ENCODE measurements around the gene DTWD2.

DNA sequence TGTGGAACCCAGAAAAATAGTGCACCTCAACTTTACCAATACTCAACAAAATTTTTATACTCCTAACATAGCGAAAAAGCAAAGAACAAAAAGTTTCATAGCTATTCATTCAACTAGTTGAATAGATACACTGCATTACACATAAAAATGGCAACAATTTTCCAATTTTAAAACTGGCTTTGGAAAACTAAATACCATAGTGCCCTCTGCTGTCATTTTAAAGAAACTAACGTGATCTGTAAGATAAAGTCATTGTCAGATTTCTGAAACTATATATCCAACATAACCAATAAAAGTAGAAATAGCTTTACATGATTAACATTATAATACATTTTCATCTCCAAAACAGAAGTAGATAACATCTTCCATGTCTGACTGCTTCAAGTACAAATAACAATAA lies 31.6 kb downstream of the DTWD2 start:
- TF ChIP-seq, protein P1, sequence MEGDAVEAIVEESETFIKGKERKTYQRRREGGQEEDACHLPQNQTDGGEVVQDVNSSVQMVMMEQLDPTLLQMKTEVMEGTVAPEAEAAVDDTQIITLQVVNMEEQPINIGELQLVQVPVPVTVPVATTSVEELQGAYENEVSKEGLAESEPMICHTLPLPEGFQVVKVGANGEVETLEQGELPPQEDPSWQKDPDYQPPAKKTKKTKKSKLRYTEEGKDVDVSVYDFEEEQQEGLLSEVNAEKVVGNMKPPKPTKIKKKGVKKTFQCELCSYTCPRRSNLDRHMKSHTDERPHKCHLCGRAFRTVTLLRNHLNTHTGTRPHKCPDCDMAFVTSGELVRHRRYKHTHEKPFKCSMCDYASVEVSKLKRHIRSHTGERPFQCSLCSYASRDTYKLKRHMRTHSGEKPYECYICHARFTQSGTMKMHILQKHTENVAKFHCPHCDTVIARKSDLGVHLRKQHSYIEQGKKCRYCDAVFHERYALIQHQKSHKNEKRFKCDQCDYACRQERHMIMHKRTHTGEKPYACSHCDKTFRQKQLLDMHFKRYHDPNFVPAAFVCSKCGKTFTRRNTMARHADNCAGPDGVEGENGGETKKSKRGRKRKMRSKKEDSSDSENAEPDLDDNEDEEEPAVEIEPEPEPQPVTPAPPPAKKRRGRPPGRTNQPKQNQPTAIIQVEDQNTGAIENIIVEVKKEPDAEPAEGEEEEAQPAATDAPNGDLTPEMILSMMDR (IDR thresholded peaks at IDR 0.05): no peak
- TF ChIP-seq POLR2A (IDR thresholded peaks at IDR 0.05) (no peak), POLR2AphosphoS5 (IDR thresholded peaks at IDR 0.05) (no peak), EP300 (IDR thresholded peaks at IDR 0.05) (no peak)
